Skeletal muscle satellite cell (primary cell): ENCODE measurements around the gene FAM171A2. TPM values are rescaled to one million over a fixed set of nuclear protein-coding genes. Genes with fewer than 3 reads are reported as not detected.
A peak's percentile ranks its signal among the peaks of the same experiment; 100 is the strongest.
"Not testable (repeated sequence)": the region's sequence is repeated elsewhere in the genome, so short reads cannot be mapped to it uniquely, and the experiment has no call there.

Experiments
- H3K27me3 ChIP-seq: 2 replicates; pipeline ENCODE4 v1.7.0; 2013; ENCODE audit warnings: low read length; ENCODE audit not compliant: control insufficient read depth, insufficient read depth
- H3K36me3 ChIP-seq: 2 replicates; pipeline ENCODE4 v1.7.0; 2013; ENCODE audit warnings: mild to moderate bottlenecking, control low read depth, low read length; ENCODE audit not compliant: insufficient read depth
- H3K4me1 ChIP-seq: 2 replicates; pipeline ENCODE4 v1.7.0; 2013; ENCODE audit warnings: low read length; ENCODE audit not compliant: control insufficient read depth, insufficient read depth
- H3K4me2 ChIP-seq: 2 replicates; pipeline ENCODE4 v1.7.0; 2013; ENCODE audit warnings: mild to moderate bottlenecking, low read length
- H3K4me3 ChIP-seq: 2 replicates; pipeline ENCODE4 v1.7.0; 2013; ENCODE audit warnings: low read length
- H3K9ac ChIP-seq: 2 replicates; pipeline ENCODE4 v1.7.0; 2013; ENCODE audit warnings: mild to moderate bottlenecking, low read depth, low read length, moderate library complexity
- H3K9me3 ChIP-seq: replicated peaks from 2 replicates; pipeline ENCODE4 v1.7.0; 2013; ENCODE audit warnings: mild to moderate bottlenecking, control low read depth, low read length
- total RNA-seq: library from RNA; depleted of rRNA; stranded (reverse); fragments of >200 nt; gene quantifications from 2 replicates; pipeline ENCODE4 v1.2.3, GENCODE V29; 2012; rRNA removed

Gene FAM171A2
- 1.5 TPM in 1 of 2 replicates, not detected in the other for total RNA-seq

- H3K36me3 ChIP-seq = no peaks in the 10 kb centered on the region
- peak within 1 kb of the TSS; percentile 84 for H3K9ac ChIP-seq
- H3K4me1 ChIP-seq = peaks cover 7% of the 10 kb centered on the region
- peaks cover 25% of the 10 kb centered on the region for H3K27me3 ChIP-seq
- H3K9me3 ChIP-seq = no peaks in the 10 kb centered on the region
- H3K4me2 ChIP-seq = peak within 1 kb of the TSS; percentile 99
- peak within 1 kb of the TSS; percentile 85 for H3K4me3 ChIP-seq
These were observed at the start of gene FAM171A2 for GRCh38 chr17:44363613-44364159. TSS of gene FAM171A2 (minus strand) at chr17:44363853. CDS start at chr17:44363714, 139 bp downstream.

DNA sequence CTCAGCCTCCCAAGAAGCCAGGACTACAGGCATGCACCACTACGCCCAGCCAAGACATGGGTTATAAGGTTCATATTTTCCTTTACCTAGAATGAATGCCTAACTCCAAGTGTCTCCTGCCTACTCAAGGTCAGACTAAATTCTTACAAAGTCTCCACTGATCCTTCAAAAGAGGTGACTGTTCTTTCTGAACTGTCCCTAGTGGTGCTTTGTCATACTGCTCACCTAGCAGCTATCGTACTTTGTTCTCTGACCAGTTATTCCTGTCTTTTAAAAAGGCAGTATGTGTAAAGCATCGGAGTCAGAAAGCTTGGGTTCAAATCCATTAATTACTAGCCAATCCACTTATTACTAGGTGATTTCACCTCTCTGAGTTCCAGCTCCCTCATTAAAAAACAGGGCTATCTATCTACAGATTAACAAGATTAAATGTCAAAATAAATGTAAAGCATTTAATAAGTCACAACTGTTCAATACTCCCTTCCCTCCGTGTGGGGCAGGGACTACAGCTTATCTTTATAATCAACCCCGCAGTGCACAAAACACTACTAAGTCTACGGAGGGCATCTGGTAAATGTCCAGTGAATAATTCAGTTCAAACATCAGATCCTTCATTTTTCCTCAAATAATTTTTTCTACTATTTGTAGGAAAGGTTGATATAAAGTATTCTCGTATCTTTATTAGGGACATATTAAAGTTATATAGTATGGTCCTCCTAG is 45.8 kb upstream of the FAM171A2 start:
- H3K9me3 ChIP-seq = no peaks in the 10 kb centered on the region

GRCh38 chr17:44408786-44409185 is 45.1 kb upstream of the FAM171A2 start:
- H3K9ac ChIP-seq = no peak overlapping the region
- peaks cover 9% of the 10 kb centered on the region for H3K36me3 ChIP-seq
- H3K4me2 ChIP-seq = no peak overlapping the region
- no peak overlapping the region for H3K4me3 ChIP-seq
- H3K27me3 ChIP-seq = no peaks in the 10 kb centered on the region
- no peaks in the 10 kb centered on the region for H3K9me3 ChIP-seq
- H3K4me1 ChIP-seq = no peaks in the 10 kb centered on the region

More for the DNA sequence above, 45.8 kb upstream of the FAM171A2 start:
- Histone ChIP-seq H3K4me1 (no peaks in the 10 kb centered on the region), H3K36me3 (peaks cover 9% of the 10 kb centered on the region), H3K4me2 (no peak overlapping the region), H3K27me3 (no peaks in the 10 kb centered on the region), H3K9ac (no peak overlapping the region), H3K4me3 (no peak overlapping the region)

- no peak overlapping the region for H3K9ac ChIP-seq
- no peak overlapping the region for H3K4me2 ChIP-seq
- H3K36me3 ChIP-seq = peaks cover 45% of the 10 kb centered on the region
- H3K9me3 ChIP-seq = no peaks in the 10 kb centered on the region
- no peaks in the 10 kb centered on the region for H3K4me1 ChIP-seq
- no peak overlapping the region for H3K4me3 ChIP-seq
- H3K27me3 ChIP-seq = no peaks in the 10 kb centered on the region
These were observed 39.0 kb upstream of the FAM171A2 start for GRCh38 chr17:44402564-44403172.

- Histone ChIP-seq H3K9ac (no peak overlapping the region), H3K4me3 (no peak overlapping the region), H3K9me3 (no peaks in the 10 kb centered on the region), H3K36me3 (peaks cover 50% of the 10 kb centered on the region), H3K4me2 (no peak overlapping the region), H3K27me3 (no peaks in the 10 kb centered on the region), H3K4me1 (no peaks in the 10 kb centered on the region)
These were observed 36.7 kb upstream of the FAM171A2 start for GRCh38 chr17:44400226-44400847.

- Histone ChIP-seq H3K4me3 (no peak overlapping the region), H3K9me3 (no peaks in the 10 kb centered on the region), H3K36me3 (peaks cover 50% of the 10 kb centered on the region), H3K4me2 (no peak overlapping the region), H3K4me1 (no peaks in the 10 kb centered on the region), H3K27me3 (no peaks in the 10 kb centered on the region), H3K9ac (no peak overlapping the region)
These were observed 35.3 kb upstream of the FAM171A2 start for GRCh38 chr17:44398692-44399691.

DNA sequence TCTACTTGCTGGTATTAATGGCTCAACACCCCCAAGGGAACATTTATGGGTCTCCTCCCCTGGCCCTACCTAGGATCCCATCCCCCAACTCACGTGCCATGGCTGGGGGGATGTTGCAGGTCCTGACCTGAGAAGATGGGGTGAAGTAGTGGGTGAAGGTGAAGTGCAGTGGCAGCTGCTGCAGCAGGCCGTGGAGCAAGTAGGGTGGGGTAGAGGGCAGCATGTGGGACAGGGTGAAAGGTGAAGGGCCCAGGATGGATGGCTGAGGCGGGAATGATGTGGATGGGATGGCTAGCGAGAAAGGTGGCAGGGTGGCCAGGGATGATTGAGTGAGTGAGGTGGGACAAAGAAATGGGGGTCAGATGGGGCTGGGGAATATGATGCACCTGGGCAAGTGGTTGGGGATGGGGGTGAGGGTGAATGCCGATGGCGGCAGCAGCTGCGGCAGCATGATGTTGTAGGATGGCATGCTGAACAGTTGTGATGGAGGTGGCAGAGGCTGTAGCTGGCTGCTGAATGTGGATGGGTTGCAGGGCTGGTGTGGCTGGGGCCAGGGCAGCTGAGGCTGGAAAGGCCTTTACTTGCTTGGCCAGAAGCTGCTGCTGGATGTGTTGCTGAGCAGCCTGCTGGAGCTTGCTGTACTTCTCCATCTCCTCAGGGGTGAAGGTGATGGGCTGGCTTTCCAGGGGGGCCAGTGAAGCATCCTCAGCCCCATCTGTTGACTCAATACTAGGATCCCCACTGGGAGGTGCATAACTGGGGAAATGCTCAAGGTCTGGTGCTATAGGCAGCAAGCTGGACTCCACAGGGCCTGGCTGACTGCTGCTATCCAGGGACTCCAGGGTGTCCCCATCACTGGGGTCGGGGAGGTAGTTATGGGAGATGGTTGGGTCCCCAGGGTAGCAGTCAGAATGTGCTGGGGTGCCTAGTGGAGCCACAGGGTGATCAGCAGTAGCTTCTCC is 34.1 kb upstream of the FAM171A2 start:
- Histone ChIP-seq H3K4me3 (no peak overlapping the region), H3K4me2 (no peak overlapping the region), H3K4me1 (no peaks in the 10 kb centered on the region), H3K9ac (no peak overlapping the region), H3K9me3 (no peaks in the 10 kb centered on the region), H3K27me3 (no peaks in the 10 kb centered on the region), H3K36me3 (peaks cover 50% of the 10 kb centered on the region)

DNA sequence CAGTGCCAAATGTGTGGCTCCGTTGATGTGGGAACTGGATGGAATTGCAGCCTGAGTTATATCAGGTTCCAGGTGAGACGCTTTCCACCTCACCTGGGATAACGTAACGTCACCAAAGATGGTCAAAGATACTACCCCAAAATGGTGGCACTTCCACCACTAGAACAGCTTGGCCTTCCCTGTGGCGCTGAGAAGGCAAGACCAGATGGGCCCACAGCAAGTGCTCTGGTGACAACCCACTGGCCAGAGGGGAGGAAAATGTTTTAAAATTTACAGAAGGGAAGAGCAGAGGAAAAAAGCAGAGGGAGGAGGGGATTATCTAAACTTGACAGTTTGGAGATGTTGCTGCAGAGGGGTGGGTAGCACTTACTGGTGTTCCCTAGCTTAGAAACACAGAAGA is 33.3 kb upstream of the FAM171A2 start:
- H3K4me1 ChIP-seq = no peaks in the 10 kb centered on the region
- H3K9ac ChIP-seq = no peak overlapping the region
- H3K36me3 ChIP-seq = peaks cover 46% of the 10 kb centered on the region
- no peaks in the 10 kb centered on the region for H3K27me3 ChIP-seq
- H3K4me2 ChIP-seq = no peak overlapping the region
- H3K9me3 ChIP-seq = no peaks in the 10 kb centered on the region
- H3K4me3 ChIP-seq = no peak overlapping the region

GRCh38 chr17:44394833-44395232 is 31.2 kb upstream of the FAM171A2 start:
- Histone ChIP-seq H3K27me3 (no peaks in the 10 kb centered on the region), H3K36me3 (peaks cover 31% of the 10 kb centered on the region), H3K9me3 (no peaks in the 10 kb centered on the region), H3K4me2 (no peak overlapping the region), H3K4me3 (no peak overlapping the region), H3K9ac (no peak overlapping the region), H3K4me1 (no peaks in the 10 kb centered on the region)

DNA sequence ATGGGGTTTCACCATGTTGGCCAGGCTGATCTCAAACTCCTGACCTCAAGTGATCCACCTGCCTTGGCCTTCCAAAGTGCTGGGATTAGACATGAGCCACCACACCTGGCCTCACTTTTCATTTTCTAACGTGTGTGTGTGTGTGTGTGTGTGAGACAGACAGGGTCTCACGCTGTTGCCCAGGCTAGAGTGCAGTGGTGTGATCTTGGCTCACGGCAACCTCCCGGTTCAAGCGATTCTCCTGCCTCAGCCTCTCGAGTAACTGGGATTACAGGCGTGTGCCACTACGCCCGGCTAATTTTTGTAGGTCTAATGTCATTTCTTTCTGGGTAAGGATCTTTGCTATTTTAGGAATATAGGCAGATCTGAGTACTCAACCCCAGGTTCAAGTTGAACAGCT is 30.5 kb upstream of the FAM171A2 start:
- not testable (repeated sequence) for H3K4me2 ChIP-seq, H3K9ac ChIP-seq, H3K9me3 ChIP-seq, H3K4me1 ChIP-seq, H3K27me3 ChIP-seq, H3K4me3 ChIP-seq
- peaks cover 24% of the 10 kb centered on the region for H3K36me3 ChIP-seq
